ENCODE measurements around the gene BMP7. TPM values are rescaled to one million over a fixed set of nuclear protein-coding genes. Genes with fewer than 3 reads are reported as not detected.

BMP7 gene
- total and polyA plus RNA-seq, 2 of the 8 experiments (the other 6 are each of a cell fraction or from before 2014, with no cell fraction given): 9.2 to 14.7 TPM

- 96% methylated on average over 8 of the region's 8 CpGs; no CpG with 5 or more reads in 1 of the 2 experiments for WGBS, 2 experiments (ENCODE audit: extremely low coverage in 1 of 2, insufficient coverage in 1 of 2, insufficient read length in 1 of 2, insufficient replicate concordance in 2 of 2, low coverage in 1 of 2, low lambda C conversion rate in 2 of 2, missing lambda C conversion rate in 1 of 2)
- Histone ChIP-seq H3K36me3 (ENCODE audit: control insufficient read depth in 2 of 4, insufficient read depth in 4 of 4, low read length in 3 of 4) (no peaks in the 10 kb centered on the region), H3K27me3 (replicated peaks in 1 of 4; ENCODE audit: control insufficient read depth in 3 of 4, extremely low read depth in 1 of 4, insufficient read depth in 3 of 4, low read length in 3 of 4) (no peaks in the 10 kb centered on the region), H4K91ac (replicated peaks; ENCODE audit: insufficient read length, low read length) (no peak overlapping the region), H2AFZ (ENCODE audit: low read length) (no peak overlapping the region), H2BK15ac (ENCODE audit: low read length) (no peak overlapping the region), H3K14ac (ENCODE audit: insufficient read length) (no peak overlapping the region), H2AK5ac (ENCODE audit: low read depth, low read length) (no peak overlapping the region; the same call in 1 of the 2 replicates), H4K5ac (ENCODE audit: insufficient read length, low read depth, low read length) (no peak overlapping the region), H3K56ac (replicated peaks; ENCODE audit: insufficient read length, low read depth, low read length) (no peak overlapping the region), H3K9me3 (ENCODE audit: insufficient read depth in 2 of 2, low read depth in 1 of 2, low read length in 1 of 2) (no peaks in the 10 kb centered on the region), H2BK5ac (ENCODE audit: low read depth, low read length) (no peak overlapping the region), H3K4ac (replicated peaks; ENCODE audit: insufficient read length, low read depth, low read length) (no peak overlapping the region), H3K4me1 (replicated peaks in 1 of 4; ENCODE audit: control insufficient read depth in 3 of 4, insufficient read depth in 4 of 4, low read length in 3 of 4) (peaks cover 0 to 11% (median 4%) of the 10 kb centered on the region in 4 experiments; a peak in 3 of 7 replicates), H3K4me2 (ENCODE audit: insufficient read depth in 1 of 2, low read depth in 2 of 2, low read length in 2 of 2) (no peak overlapping the region), H3K4me3 (ENCODE audit: extremely low read depth in 1 of 4, insufficient read depth in 2 of 4, low read depth in 3 of 4, low read length in 4 of 4) (no peak overlapping the region), H2BK120ac (replicated peaks; ENCODE audit: low read depth, low read length) (no peak overlapping the region), H3K79me2 (ENCODE audit: control insufficient read depth in 1 of 2, insufficient read depth in 2 of 2, low read length in 2 of 2) (no peaks in the 10 kb centered on the region), H2BK20ac (ENCODE audit: low read length) (no peak overlapping the region), H3K23me2 (ENCODE audit: low read depth, low read length) (no peaks in the 10 kb centered on the region), H4K8ac (ENCODE audit: extremely low read depth, insufficient read depth, low read length) (peak overlapping the region; percentile 53; the same call in 1 of the 2 replicates), H3K79me1 (ENCODE audit: low read depth, low read length) (no peaks in the 10 kb centered on the region), H3K27ac (ENCODE audit: low read depth, low read length) (no peak overlapping the region), H4K20me1 (replicated peaks in 1 of 2; ENCODE audit: control insufficient read depth in 1 of 2, insufficient read depth in 2 of 2, low read length in 2 of 2) (no peaks in the 10 kb centered on the region), H3K18ac (ENCODE audit: extremely low read depth, low read length) (no peak overlapping the region), H3K9ac (replicated peaks in 1 of 4; ENCODE audit: extremely low read depth in 1 of 4, low read depth in 3 of 4, low read length in 3 of 4) (no peak overlapping the region), H3K23ac (ENCODE audit: insufficient read length) (no peak overlapping the region), H2BK12ac (ENCODE audit: low read depth, low read length) (no peak overlapping the region)
- ChIA-PET CTCF (ENCODE audit: partially characterized antibody) (interaction anchor here (2.4 kb wide), 1 partner anchor 26 kb away, joined by 7 read pairs; no protein-coding TSS in a partner anchor), POLR2A (ENCODE audit: partially characterized antibody) (no interaction called here)
- TF ChIP-seq EZH2 (IDR thresholded peaks at IDR 0.05; ENCODE audit: low read depth, low read length, severe bottlenecking): no peak
- no peak for TF ChIP-seq TEAD4 (IDR thresholded peaks at IDR 0.05; ENCODE audit: low read depth, low read length)
- DNase-seq (ENCODE audit: low read depth in 1 of 2, low spot score in 2 of 2) (no peak), FAIRE-seq (no peak)
These were observed 111.0 kb downstream of the BMP7 start for GRCh38 chr20:57155415-57155814.

Measured in H1 (cell line).